GM23248 (cell line): Measurements from ENCODE around the gene SPTAN1. TPM values are rescaled to one million over a fixed set of nuclear protein-coding genes. Genes with fewer than 3 reads are reported as not detected.
"Not testable (repeated sequence)": the region's sequence is repeated elsewhere in the genome, so short reads cannot be mapped to it uniquely, and the experiment has no call there.

Experiments
- DNase-seq: peaks from one replicate; pipeline ENCODE4 v3.0.0-alpha.2; 2015
- H2AFZ ChIP-seq: fragments of 200-600 bp; sonication (generic); 2 replicates; pipeline ENCODE4 v1.6.1; 2016; ENCODE audit warnings: antibody characterized with exemption
- H3F3A ChIP-seq: fragments of 200-600 bp; sonication (generic); 2 replicates; pipeline ENCODE4 v1.6.1; 2016; ENCODE audit warnings: mild to moderate bottlenecking, antibody characterized with exemption, mixed run types; ENCODE audit not compliant: insufficient read depth
- H3K27ac ChIP-seq: fragments of 200-600 bp; sonication (generic); 2 replicates; pipeline ENCODE4 v1.5.1; 2016; ENCODE audit warnings: mild to moderate bottlenecking
- H3K27me3 ChIP-seq: fragments of 200-600 bp; sonication (generic); replicated peaks from 2 replicates; pipeline ENCODE4 v1.6.1; 2016; ENCODE audit warnings: mild to moderate bottlenecking; ENCODE audit not compliant: insufficient read depth
- H3K36me3 ChIP-seq: fragments of 200-600 bp; sonication (generic); 2 replicates; pipeline ENCODE4 v1.6.1; 2016; ENCODE audit warnings: low read depth, mild to moderate bottlenecking
- H3K4me1 ChIP-seq: fragments of 200-600 bp; sonication (generic); 2 replicates; pipeline ENCODE4 v1.6.1; 2016; ENCODE audit warnings: mild to moderate bottlenecking; ENCODE audit not compliant: insufficient read depth
- H3K4me2 ChIP-seq: fragments of 200-600 bp; sonication (generic); one replicate; pipeline ENCODE4 v1.6.1; 2016; ENCODE audit warnings: mild to moderate bottlenecking; ENCODE audit not compliant: unreplicated experiment
- H3K4me3 ChIP-seq: fragments of 200-600 bp; sonication (generic); 2 replicates; pipeline ENCODE4 v1.5.1; 2016; ENCODE audit warnings: mild to moderate bottlenecking
- H3K79me2 ChIP-seq: fragments of 200-600 bp; sonication (generic); 2 replicates; pipeline ENCODE4 v1.6.1; 2016; ENCODE audit warnings: mild to moderate bottlenecking; ENCODE audit not compliant: insufficient read depth
- H3K9ac ChIP-seq: fragments of 200-600 bp; sonication (generic); 2 replicates; pipeline ENCODE4 v1.6.1; 2016; ENCODE audit warnings: mild to moderate bottlenecking
- H3K9me2 ChIP-seq: fragments of 200-600 bp; sonication (generic); 2 replicates; pipeline ENCODE4 v1.6.1; 2016; ENCODE audit warnings: mixed run types, mild to moderate bottlenecking, moderate library complexity; ENCODE audit not compliant: insufficient read depth
- H3K9me3 ChIP-seq: fragments of 200-600 bp; sonication (generic); one replicate; pipeline ENCODE4 v1.6.1; 2017; ENCODE audit warnings: low read depth
- H4K20me1 ChIP-seq: fragments of 200-600 bp; sonication (generic); 2 replicates; pipeline ENCODE4 v1.6.0; 2016; ENCODE audit not compliant: insufficient read depth
- EZH2 ChIP-seq: fragments of 200-600 bp; sonication (generic); IDR thresholded peaks from 2 replicates; pipeline ENCODE4 v1.6.1; 2018; ENCODE audit warnings: antibody characterized with exemption, mild to moderate bottlenecking; ENCODE audit not compliant: insufficient read depth, poor library complexity, severe bottlenecking
- EZH2phosphoT487 ChIP-seq: fragments of 200-600 bp; sonication (generic); IDR thresholded peaks from 2 replicates; pipeline ENCODE4 v1.6.1; 2018; ENCODE audit warnings: antibody characterized with exemption, moderate library complexity, mild to moderate bottlenecking, low read depth; ENCODE audit not compliant: insufficient read depth
- WGBS, 2 experiments: methylation state at CpG; one replicate each; pipeline ENCODE4 v1.1.6; 2015 to 2017; ENCODE audit warnings: low lambda C conversion rate in 2 of 2, low coverage in 1 of 2; ENCODE audit errors: missing lambda C conversion rate in 2 of 2; 5-methylcytosine and 5-hydroxymethylcytosine counted together
- in situ Hi-C: fragments of 300-500 bp; cut with MboI; formaldehyde crosslinking; loops from 2 replicates; pipeline ENCODE4 v1.15.0; 2020
- polyA plus RNA-seq: library from polyadenylated mRNA; unstranded; fragments of >200 nt; fragmentation: Nextera tagmentation; extraction: Ambion mirVana; gene quantifications from 2 replicates; pipeline ENCODE4 v1.2.1, GENCODE V29; 2016
- total RNA-seq: library from RNA; depleted of rRNA; stranded (reverse); fragments of >200 nt; shearing (Covaris generic); gene quantifications from 2 replicates; pipeline ENCODE4 v1.2.3, GENCODE V29; 2014

The SPTAN1 gene
- total and polyA plus RNA-seq, 2 experiments from 2014 or later: 144 to 275 TPM

DNA sequence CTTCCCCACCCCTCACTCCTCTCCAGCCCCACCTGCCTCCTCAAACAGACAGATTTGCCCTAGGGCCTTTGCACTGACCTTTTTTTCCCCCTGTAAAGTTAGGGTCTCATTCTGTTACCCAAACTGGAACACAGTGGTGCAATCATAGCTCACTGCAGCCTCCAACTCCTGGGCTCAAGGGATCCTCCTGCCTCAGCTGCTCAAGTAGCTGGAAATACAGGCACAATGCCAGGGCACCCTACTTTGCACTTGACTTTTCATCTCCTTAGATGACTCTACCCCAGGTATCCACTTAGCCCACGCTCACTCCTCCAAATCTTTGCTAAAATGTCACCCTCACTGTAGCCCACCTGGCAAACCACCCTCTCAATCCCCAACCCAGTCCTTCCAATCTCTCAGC is 102.1 kb downstream of the SPTAN1 start:
- Histone ChIP-seq H3K27me3 (no peaks in the 10 kb centered on the region), H3K9me2 (no peaks in the 10 kb centered on the region), H3K36me3 (no peaks in the 10 kb centered on the region), H3K4me1 (no peaks in the 10 kb centered on the region), H3K9me3 (no peaks in the 10 kb centered on the region), H3F3A (peaks cover 6% of the 10 kb centered on the region; the same call in 1 of the 2 replicates), H3K4me3 (no peak overlapping the region), H2AFZ (no peak overlapping the region), H4K20me1 (no peaks in the 10 kb centered on the region), H3K27ac (no peak overlapping the region), H3K79me2 (peaks cover 8% of the 10 kb centered on the region), H3K9ac (no peak overlapping the region), H3K4me2 (no peak overlapping the region)
- TF ChIP-seq EZH2 (no peak), EZH2phosphoT487 (no peak)
- in situ Hi-C loops: no loop called here
- 97 to 100% methylated on average over 1 of the region's 1 CpG for WGBS, 2 experiments
- DNase-seq: no peak

DNA sequence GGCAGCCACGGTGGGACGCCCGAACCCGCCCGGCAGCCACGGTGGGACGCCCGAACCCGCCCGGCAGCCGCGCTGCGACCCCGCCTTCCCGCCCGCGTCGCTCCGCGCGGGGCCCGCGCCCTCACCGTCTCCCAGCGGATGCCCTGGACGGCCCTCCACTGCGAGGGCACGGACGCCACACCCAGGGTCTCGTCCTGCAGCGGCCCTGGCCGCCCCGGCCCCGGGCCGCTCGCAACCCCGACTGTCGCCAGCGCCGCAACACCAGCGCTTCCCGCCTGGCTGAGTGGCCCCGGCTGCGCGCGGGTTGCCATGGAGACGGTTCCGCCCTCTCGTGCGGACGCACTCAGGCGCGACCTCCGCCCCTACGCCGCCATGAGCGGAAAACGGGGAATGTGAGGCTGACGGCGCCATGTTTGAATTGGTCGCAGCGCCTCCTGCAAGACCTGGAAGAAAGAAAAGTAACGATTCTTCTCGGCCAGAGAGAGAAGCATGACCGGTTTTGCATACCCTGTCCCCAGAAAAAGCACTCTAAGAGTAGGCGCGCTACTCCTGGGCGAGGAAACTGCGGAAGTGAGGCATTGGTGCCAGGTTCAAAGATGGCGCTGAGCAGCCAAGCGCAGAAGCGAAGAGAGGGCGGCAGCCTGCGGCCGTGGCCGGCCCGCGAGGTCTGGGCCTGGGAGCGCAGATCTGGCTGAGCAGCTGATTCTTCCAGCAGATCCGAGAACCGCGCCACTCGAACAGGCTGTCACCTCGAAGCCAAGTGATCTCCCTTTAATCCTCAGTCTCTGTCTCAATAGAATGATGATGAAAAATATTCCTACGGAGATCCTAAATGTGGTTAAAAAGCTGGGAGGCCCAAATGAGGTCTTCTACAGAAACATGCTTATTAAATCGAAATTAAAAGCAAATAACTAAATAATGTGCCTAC is 104.3 kb downstream of the SPTAN1 start, which contains the start of gene DYNC2I2:
TSS of gene DYNC2I2 (minus strand) at position 432 of the 928 bp plus-strand sequence. CDS start at position 311, 121 bp downstream.
- Histone ChIP-seq H3K4me1 (no peaks in the 10 kb centered on the region), H2AFZ (peak within 1 kb of the TSS; percentile 90), H3K9ac (peak within 1 kb of the TSS; percentile 92), H3K4me2 (peak within 1 kb of the TSS; percentile 95), H3F3A (peaks cover 6% of the 10 kb centered on the region; the same call in 1 of the 2 replicates), H3K27me3 (no peaks in the 10 kb centered on the region), H3K9me3 (no peaks in the 10 kb centered on the region), H3K27ac (peak within 1 kb of the TSS; percentile 96), H3K79me2 (peaks cover 8% of the 10 kb centered on the region), H3K36me3 (no peaks in the 10 kb centered on the region), H3K9me2 (no peaks in the 10 kb centered on the region), H3K4me3 (peak within 1 kb of the TSS; percentile 77), H4K20me1 (no peaks in the 10 kb centered on the region)
- peak; percentile 98 for DNase-seq
- no peak for TF ChIP-seq EZH2
- in situ Hi-C loops: no loop called here
- WGBS, 2 experiments: 1% methylated on average over 68 to 86 of the region's 86 CpGs

DNA sequence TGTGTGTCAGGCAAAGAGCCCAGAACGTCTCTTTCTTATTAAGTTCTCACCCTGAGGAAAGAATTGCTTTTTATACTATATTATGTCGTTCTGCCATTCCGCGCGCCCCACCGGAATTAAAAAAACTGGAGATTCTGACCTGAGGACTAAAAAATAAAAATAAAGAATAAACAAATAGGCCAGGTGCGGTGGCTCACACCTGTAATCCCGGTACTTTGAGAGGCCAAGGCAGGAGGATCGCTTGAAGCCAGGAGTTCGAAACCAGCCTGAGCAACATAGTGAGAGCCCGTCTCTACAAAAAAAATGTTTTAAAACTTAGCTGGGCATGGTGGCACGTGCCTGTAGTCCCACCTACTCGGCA is 104.9 kb downstream of the SPTAN1 start:
- in situ Hi-C loops: no loop called here
- H3K4me3 ChIP-seq: peak overlapping the region; percentile 77

DNA sequence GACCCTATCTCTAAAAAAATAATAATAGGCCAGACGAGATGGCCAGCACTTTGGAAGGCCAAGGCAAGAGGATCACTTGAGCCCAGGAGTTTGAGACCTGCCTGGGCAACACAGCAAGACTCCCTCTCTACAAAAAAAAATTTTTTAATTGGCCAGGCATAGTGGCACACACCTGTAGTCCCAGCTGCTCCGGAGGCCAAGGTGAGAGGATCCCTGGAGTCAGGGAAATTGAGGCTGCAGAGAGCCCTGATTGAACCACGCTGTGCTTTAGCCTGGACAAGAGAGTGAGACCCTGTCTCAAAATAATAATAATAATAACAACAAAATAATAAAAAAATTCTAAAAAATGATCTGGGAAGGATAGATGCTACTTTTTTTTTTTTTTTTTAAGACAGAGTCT is 105.4 kb downstream of the SPTAN1 start:
- H2AFZ ChIP-seq: no peak overlapping the region; the same call in 1 of the 2 replicates
- WGBS, 2 experiments: 84 to 95% methylated on average over 3 of the region's 3 CpGs

More for the DNA sequence above, 104.9 kb downstream of the SPTAN1 start:
- Histone ChIP-seq H3K27me3 (no peaks in the 10 kb centered on the region), H2AFZ (peak overlapping the region; percentile 90), H3F3A (peaks cover 6% of the 10 kb centered on the region; the same call in 1 of the 2 replicates), H3K9me3 (no peaks in the 10 kb centered on the region), H3K79me2 (peaks cover 8% of the 10 kb centered on the region), H3K9ac (peak overlapping the region; percentile 92), H3K4me1 (no peaks in the 10 kb centered on the region), H4K20me1 (no peaks in the 10 kb centered on the region), H3K27ac (peak overlapping the region; percentile 96), H3K4me2 (peak overlapping the region; percentile 95), H3K36me3 (no peaks in the 10 kb centered on the region), H3K9me2 (no peaks in the 10 kb centered on the region)
- no peak for DNase-seq
- WGBS, 2 experiments: 95% methylated on average over 13 of the region's 13 CpGs
- no peak for TF ChIP-seq EZH2
- no peak for TF ChIP-seq EZH2phosphoT487

DNA sequence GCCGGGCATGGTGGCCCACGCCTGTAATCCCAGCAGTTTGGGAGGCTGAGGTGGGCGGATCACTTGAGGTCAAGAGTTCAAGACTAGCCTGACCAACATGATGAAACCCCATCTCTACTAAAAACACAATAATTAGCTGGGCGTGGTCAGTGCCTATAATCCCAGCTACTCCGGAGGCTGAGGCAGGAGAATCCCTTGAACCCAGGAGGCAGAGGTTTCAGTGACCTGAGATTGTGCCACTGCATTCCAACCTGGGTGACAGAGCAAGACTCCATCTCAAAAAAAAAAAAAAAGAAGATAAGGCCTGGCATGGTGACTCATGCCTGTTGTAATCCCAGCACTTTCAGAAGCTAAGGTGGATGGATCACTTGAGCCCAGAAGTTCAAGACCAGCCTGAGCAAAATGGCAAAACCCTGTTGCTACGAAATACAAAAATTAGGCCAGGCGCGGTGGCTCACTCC is 114.1 kb downstream of the SPTAN1 start:
- in situ Hi-C loops, H3K79me2 ChIP-seq, H3K9ac ChIP-seq, H3K36me3 ChIP-seq, H3K4me2 ChIP-seq, H3F3A ChIP-seq, H3K27me3 ChIP-seq, H3K9me2 ChIP-seq, H3K9me3 ChIP-seq, H2AFZ ChIP-seq, H3K4me3 ChIP-seq, H4K20me1 ChIP-seq: not testable (repeated sequence)
- WGBS, 2 experiments: 90 to 92% methylated on average over 8 of the region's 8 CpGs
- peaks cover 10% of the 10 kb centered on the region for H3K4me1 ChIP-seq
- H3K27ac ChIP-seq: 0 out of 2 replicates have a peak overlapping the region, but pooled peaks have one; percentile 1
- peak; percentile 68 for DNase-seq

More for the DNA sequence above, 105.4 kb downstream of the SPTAN1 start:
- H3K27me3 ChIP-seq: no peaks in the 10 kb centered on the region
- peaks cover 8% of the 10 kb centered on the region for H3K79me2 ChIP-seq
- no peak overlapping the region for H3K4me3 ChIP-seq
- no peaks in the 10 kb centered on the region for H3K4me1 ChIP-seq
- H4K20me1 ChIP-seq: no peaks in the 10 kb centered on the region
- in situ Hi-C loops: no loop called here
- no peaks in the 10 kb centered on the region for H3K36me3 ChIP-seq
- H3K4me2 ChIP-seq: no peak overlapping the region
- peaks cover 6% of the 10 kb centered on the region; the same call in 1 of the 2 replicates for H3F3A ChIP-seq
- TF ChIP-seq EZH2 (no peak), EZH2phosphoT487 (no peak)
- DNase-seq: no peak
- H3K9me2 ChIP-seq: no peaks in the 10 kb centered on the region
- H3K9ac ChIP-seq: no peak overlapping the region
- H3K27ac ChIP-seq: no peak overlapping the region
- H3K9me3 ChIP-seq: no peaks in the 10 kb centered on the region
